Measurements from ENCODE around the gene CYP4F22. TPM values are rescaled to one million over a fixed set of nuclear protein-coding genes. Genes with fewer than 3 reads are reported as not detected.

Gene CYP4F22
- total RNA-seq, 3 donors from 2014 or later (not counting 1 experiment from before 2014, with no cell fraction given) = 2.2 to 3.1 (median 2.6) TPM

GRCh38 chr19:15475169-15475568 lies 33.2 kb upstream of the CYP4F22 start:
- no peak overlapping the region for H3K27ac Mint-ChIP-seq
- DNase-seq = no peak
- ATAC-seq = no peak
- Histone ChIP-seq H3K9me3 (ENCODE audit: control insufficient read depth, insufficient read depth, low read length) (no peaks in the 10 kb centered on the region), H3K27me3 (ENCODE audit: control insufficient read depth, insufficient read depth, low read length) (no peaks in the 10 kb centered on the region), H3K4me1 (ENCODE audit: control insufficient read depth, insufficient read depth, low read length) (peaks cover 20% of the 10 kb centered on the region), H3K36me3 (ENCODE audit: control insufficient read depth, insufficient read depth, low read length) (no peaks in the 10 kb centered on the region), H3K27ac (ENCODE audit: low read length) (no peak overlapping the region), H3K4me3 (ENCODE audit: low read length) (no peak overlapping the region)
- no peak overlapping the region for H3K4me3 Mint-ChIP-seq
- intact Hi-C loops (cut with micrococcal nuclease) = no loop called here
- H3K27me3 Mint-ChIP-seq (ENCODE audit: low read depth in 2 of 2) = no peaks in the 10 kb centered on the region
- no peak for TF ChIP-seq CTCF (IDR thresholded peaks at IDR 0.05)
- no peaks in the 10 kb centered on the region for H3K9me3 Mint-ChIP-seq
- no peaks in the 10 kb centered on the region for H3K36me3 Mint-ChIP-seq
- 94% methylated on average over 3 of the region's 4 CpGs for WGBS (ENCODE audit: insufficient coverage)
- peaks cover 11 to 28% of the 10 kb centered on the region in 2 donors for H3K4me1 Mint-ChIP-seq

- TF ChIP-seq CTCF (IDR thresholded peaks at IDR 0.05) = no peak
- 98% methylated on average over 10 of the region's 10 CpGs for WGBS (ENCODE audit: insufficient coverage)
- H3K27ac Mint-ChIP-seq = no peak overlapping the region
Observed at GRCh38 chr19:15475611-15476010, 32.7 kb upstream of the CYP4F22 start.

GRCh38 chr19:15476325-15476724 lies 32.0 kb upstream of the CYP4F22 start:
- H3K36me3 ChIP-seq (ENCODE audit: control insufficient read depth, insufficient read depth, low read length) = no peaks in the 10 kb centered on the region
- no peaks in the 10 kb centered on the region for H3K9me3 Mint-ChIP-seq
- no peaks in the 10 kb centered on the region for H3K27me3 ChIP-seq (ENCODE audit: control insufficient read depth, insufficient read depth, low read length)
- H3K9me3 ChIP-seq (ENCODE audit: control insufficient read depth, insufficient read depth, low read length) = no peaks in the 10 kb centered on the region
- H3K4me1 ChIP-seq (ENCODE audit: control insufficient read depth, insufficient read depth, low read length) = peaks cover 19% of the 10 kb centered on the region
- TF ChIP-seq CTCF (IDR thresholded peaks at IDR 0.05) = no peak
- no peaks in the 10 kb centered on the region for H3K27me3 Mint-ChIP-seq (ENCODE audit: low read depth in 2 of 2)
- ATAC-seq = peak in 1 of 3 donors; percentile 39
- intact Hi-C loops (cut with micrococcal nuclease) = no loop called here
- DNase-seq = no peak
- H3K27ac ChIP-seq (ENCODE audit: low read length) = no peak overlapping the region
- no peak overlapping the region for H3K4me3 ChIP-seq (ENCODE audit: low read length)
- H3K27ac Mint-ChIP-seq = no peak overlapping the region
- H3K4me1 Mint-ChIP-seq = peaks cover 11 to 26% of the 10 kb centered on the region in 2 donors
- 28% methylated on average over 5 of the region's 5 CpGs for WGBS (ENCODE audit: insufficient coverage)
- no peak overlapping the region for H3K4me3 Mint-ChIP-seq
- H3K36me3 Mint-ChIP-seq = no peaks in the 10 kb centered on the region

More at GRCh38 chr19:15475611-15476010, 32.7 kb upstream of the CYP4F22 start:
- Mint-ChIP-seq H3K36me3 (no peaks in the 10 kb centered on the region), H3K4me1 (peaks cover 11 to 26% of the 10 kb centered on the region in 2 donors), H3K9me3 (no peaks in the 10 kb centered on the region), H3K27me3 (ENCODE audit: low read depth in 2 of 2) (no peaks in the 10 kb centered on the region), H3K4me3 (no peak overlapping the region)
- intact Hi-C loops (cut with micrococcal nuclease) = no loop called here
- DNase-seq (no peak), ATAC-seq (no peak)
- Histone ChIP-seq H3K9me3 (ENCODE audit: control insufficient read depth, insufficient read depth, low read length) (no peaks in the 10 kb centered on the region), H3K27ac (ENCODE audit: low read length) (no peak overlapping the region), H3K4me1 (ENCODE audit: control insufficient read depth, insufficient read depth, low read length) (peaks cover 19% of the 10 kb centered on the region), H3K4me3 (ENCODE audit: low read length) (no peak overlapping the region), H3K27me3 (ENCODE audit: control insufficient read depth, insufficient read depth, low read length) (no peaks in the 10 kb centered on the region), H3K36me3 (ENCODE audit: control insufficient read depth, insufficient read depth, low read length) (no peaks in the 10 kb centered on the region)
